ENCODE data around the gene ADAMTS9.
"Not testable (repeated sequence)": the region's sequence is repeated elsewhere in the genome, so short reads cannot be mapped to it uniquely, and the experiment has no call there.

ADAMTS9 gene

DNA sequence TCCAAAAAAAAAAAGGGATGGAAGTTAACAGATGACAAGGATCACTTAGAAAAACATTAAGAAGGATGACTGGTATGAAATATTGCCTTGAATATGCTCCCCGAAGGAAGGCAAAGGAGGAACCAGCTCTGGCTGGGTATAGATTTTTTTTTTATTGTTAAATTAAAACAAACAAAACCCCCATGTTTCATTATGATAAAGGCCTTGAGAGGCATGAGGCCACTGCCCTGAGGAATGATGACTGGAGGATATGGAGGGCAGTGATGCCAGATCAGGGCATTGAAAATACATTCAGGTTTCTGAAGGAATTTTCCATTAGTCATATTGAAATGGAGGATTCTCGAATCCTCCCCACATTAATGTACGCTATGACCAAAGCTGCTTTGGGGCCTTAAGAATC lies 120.9 kb downstream of the ADAMTS9 start:
- FAIRE-seq: no peak

DNA sequence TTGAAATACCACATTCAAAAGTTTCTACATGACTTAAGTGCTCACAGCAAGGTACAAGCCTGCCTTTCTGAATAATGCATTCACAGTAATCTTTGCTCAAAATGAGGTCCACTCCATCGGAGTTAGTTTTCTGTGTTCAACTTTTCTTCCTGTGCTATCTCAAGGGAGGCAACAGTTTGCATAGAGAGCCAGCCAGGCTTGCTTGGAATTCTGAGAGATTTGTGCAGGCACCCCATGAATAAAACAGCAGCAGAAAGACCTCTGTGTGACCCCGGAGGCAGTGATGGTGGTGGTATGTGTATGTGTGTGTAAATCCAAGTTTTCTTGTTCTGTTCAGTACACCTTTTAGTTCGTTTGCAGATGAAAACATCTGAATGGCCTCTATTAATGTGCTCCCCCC lies 124.0 kb downstream of the ADAMTS9 start:
- no peak for FAIRE-seq

DNA sequence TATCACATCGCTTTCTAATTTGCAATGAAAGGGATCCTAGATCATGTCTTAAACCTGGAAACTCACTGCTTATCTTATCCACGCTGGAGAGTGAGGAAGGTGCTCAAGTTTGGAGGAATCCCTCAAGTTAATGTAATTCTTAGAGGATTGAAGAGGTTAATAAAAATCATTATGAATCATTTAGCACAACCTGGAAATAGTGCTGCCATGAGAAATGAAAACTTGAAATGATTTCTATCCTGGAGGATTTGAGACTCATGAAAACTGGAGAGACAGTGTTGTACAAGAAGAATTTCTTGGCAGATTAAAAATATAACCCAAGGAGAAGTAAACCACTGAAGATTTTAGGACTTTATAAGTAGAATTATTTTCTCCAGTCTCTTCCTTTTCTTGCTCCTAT lies 125.9 kb downstream of the ADAMTS9 start:
- FAIRE-seq: no peak

DNA sequence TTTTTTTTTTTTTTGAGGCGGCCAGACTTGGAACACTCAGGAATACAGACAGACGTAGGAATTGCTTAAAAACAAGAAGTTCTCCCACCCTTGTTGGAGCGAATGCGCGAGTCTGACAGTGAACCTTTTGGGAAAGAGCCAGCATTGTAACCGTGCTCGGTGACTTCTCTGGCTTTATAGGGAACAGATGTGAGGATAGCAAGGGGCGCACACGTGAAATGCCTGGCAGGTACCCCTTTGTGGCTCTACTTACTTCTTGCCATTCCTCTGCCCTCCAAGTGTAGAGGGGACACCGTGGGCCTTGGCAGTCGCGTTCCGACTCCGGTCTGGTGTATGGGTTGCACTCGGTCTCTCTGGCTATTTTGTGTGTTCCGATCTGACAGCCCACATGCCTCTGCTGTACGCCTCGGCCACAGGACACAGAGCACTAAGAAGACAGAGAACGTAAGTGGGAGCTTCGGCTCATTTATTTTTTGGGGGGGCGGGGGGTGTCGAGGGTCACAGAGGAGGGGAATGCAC lies 126.4 kb downstream of the ADAMTS9 start:
- no peak for FAIRE-seq

DNA sequence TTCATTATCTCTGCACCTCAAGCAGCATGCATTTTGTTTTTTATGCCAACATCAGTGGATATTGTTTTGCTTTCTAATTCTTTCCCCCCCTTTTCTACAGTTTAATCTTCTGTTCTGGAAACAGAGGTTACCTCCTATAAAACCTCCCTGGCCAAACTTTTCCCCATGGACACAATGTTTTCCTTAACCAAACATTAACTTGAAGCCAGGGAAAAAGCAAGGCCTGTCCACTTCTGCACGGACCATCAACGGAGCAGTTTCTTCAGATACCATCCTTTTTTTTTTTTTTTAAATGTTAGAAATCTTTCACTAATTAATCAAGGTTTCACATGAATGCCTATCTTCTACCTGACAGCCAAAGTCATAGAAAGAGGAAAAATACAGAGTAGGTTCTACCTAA lies 127.0 kb downstream of the ADAMTS9 start:
- no peak for FAIRE-seq

DNA sequence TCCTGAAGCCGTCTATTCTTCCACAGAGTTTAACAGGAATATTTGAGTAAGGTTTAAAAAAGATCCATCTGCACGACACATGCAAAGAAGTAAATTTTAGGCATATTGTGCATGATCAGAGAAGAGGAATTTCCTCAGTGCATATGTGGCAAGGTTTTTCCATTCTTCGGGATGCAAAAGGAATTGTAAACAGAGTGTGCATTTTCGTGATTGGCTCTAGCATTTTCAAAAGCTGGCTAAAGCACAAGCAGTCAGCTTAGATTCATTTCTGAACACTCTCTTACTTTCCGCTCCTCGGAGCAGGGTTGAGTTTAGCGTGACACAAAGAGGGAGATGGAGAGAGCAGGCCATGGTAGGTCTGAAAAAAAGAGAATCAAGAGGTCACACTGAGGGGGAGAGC lies 128.2 kb downstream of the ADAMTS9 start:
- FAIRE-seq: no peak

DNA sequence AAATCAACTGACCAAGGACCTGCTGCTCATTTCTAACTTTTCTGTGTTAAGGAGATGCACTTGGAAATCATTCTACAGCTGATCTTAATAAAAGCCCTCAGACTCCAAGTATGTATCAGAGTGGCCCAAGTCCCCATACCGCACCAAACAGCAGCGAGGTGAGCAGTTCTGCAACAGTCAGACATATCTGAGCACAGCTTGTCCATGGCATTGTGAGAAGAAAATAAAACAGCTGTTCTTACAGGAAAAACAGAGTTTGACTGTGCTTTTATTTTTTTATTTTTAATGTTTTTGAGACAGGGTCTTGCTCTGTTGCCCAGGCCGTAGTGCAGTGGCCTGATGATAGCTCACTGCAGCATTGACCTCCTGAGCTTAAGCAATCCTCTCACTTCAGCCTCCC lies 131.8 kb downstream of the ADAMTS9 start:
- FAIRE-seq: no peak

DNA sequence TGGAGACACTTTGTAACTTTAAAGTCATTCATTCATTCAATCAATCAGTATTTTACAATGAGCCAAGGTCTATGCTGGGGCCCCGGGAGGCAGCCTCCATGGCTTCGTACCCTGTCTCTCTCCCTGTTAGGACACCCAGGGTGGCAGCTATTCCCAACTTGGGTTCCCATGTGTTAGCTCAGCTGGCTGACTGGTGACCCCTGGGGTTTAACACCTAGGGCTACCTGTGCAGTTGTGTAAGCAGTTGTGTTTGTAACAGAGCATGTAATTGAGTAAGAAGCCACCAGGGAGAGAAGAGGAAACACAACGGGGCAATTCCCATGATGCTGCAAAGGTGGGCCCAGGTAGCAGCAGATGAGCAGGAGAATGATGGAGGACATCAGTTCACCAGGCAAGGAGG lies 132.4 kb downstream of the ADAMTS9 start:
- FAIRE-seq: no peak

DNA sequence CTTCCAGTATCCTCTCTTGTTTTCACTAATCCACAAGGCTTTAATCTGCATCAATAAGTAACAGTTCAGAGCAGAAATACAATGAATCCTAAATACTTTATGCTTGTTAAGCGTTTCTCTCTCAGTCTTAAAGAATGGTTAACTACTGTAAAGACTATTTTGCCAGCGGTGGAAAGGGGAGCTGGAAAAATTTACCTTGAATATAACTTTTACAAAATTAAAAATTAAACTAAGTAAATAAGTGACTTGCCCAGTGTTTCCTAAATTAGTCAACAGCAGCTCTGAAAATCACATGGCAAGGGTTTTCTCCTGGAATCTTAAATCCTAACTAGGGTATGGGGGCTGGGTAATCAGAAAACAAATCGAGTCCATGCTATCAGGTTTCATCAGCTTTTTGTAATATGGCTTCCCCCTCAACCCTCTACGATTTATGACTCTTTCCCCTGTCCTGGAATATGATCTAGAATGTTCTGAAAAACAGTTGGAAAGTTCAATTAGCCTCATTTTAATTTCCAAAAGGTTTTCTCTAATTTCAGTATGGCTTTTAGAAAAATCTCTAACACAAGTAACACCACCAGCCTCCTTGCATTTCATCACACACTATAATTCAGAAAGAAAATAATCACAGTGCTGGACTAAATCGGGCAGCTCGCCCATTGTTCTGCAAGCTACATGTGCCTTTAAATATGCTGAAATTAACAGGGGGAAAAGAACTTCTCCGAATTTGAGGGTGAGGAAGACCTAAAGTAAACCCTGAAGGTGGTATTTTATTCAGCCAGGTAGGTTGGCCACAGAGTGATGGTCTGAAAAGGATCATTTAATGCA lies 133.5 kb downstream of the ADAMTS9 start:
- FAIRE-seq: no peak

DNA sequence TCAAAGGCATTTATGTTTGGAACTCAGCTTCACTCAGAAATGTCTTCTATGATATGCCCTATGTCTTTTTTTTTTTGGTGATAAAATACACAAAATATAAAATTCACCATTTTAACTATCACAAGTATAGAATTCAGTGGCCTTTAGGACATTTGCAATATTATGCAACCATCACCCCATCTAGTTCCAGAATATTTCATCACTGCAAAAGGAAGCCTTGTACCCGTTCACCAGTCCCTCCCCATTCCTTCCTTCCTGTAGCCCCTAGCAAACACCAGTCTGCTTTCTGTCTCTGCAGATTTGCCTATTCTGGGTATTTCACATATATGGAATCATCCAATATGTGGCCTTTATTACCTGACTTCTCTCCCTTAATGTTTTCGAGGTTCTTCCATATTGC lies 134.8 kb downstream of the ADAMTS9 start:
- FAIRE-seq: no peak

DNA sequence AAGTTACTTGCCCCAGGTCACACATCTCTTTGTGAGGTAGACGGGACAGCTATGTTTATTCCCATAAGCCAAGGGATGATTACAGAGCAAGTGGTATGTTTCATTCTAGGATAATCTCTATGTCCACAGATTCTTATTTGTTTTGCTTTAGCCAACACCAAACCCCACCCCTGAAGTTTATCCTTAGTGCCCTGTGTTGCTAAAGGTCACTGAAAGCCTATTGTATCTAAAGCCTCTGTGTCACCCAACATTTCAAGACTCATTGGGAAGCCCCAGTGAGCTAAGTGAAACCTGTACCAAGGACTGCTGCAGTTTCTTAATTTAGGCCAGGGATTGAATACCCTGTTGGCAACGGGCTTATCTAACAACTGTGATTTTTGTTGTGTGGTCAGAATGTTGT lies 135.6 kb downstream of the ADAMTS9 start:
- no peak for FAIRE-seq

DNA sequence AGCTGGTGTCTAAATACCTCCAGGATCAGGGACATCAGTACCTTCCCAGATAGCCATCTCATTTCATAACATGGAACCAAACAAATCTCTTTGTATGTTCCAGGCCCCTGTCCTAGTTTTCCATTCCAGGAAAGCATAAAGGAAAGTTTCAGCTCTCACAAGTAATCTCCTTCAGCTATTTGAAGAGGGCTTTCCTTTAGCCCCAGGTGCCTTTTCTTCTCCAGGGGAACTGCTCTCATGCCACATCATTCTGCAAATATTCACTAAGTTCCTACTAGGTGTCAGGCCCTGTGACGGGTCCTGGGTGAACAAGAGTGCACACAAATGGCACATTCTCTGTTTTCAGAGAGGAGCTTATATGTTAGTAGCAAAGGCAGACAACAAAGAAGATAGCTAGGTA lies 136.1 kb downstream of the ADAMTS9 start:
- no peak for FAIRE-seq

DNA sequence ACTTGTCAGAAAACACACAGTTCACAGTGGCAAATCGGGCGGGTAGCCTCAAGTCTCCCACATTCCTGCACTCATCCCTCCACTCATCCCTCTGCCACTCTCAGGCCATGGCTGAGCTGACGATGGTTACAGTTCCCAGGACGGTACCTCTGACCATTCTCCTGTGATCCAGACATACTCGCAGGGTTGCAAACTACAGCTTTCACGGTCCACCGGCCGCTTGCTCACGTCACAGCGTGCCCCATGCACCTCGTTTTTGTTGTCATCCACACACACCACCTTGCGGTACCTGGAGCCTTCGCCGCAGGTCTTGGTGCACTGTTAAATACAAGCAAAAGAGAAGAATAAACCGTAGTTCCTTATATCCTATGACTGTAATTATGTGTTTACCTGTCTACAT lies 137.1 kb downstream of the ADAMTS9 start:
- no peak for FAIRE-seq

DNA sequence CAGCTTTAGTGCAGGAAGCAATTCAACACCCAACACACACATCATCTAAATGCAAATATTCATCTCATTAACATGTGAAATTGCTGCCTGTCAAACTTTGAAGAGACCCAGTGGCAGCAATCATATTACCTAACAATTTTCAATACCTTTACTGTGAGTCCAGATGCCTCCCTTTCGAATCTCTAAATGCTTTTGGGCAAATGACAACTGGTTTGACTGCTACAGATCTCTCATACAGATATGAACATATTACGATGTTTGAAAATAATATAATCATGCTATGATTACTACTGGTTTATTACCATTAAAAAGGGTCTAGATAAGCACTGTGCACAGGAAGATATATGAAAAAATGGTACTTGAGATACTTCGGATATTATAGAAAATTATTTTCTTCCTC lies 137.9 kb downstream of the ADAMTS9 start:
- no peak for FAIRE-seq

DNA sequence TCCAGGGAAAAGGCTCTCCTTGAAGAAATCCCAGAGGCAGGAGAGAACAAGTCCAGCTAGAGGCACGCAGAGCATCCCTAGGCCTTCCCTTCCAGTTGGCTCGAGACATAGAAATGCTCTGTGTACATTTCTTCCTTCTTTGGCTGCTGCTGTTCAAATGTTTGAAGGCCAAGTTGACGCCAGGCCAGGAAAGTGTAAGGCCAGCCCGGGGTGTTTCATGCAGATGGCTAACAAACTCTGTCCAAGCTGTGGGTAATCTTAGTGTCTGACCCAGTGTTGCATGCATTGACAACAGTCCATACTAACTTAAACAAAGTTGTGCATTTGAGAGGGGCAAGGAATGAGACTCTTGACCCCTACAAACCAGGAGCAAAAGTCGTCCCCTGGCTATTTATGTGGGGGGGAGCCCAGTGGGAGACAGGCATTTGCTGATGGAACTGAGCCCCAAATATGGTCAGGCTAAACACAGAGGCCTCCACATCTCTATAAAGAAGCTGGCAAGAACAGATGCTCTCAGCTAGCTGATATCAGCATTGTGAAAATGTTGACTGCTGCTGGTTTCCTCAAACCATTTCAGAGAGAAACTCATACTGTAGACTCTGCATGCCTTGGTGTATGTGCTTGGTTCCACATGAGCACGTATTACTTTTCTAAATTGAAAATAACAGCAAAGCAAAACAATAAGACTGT lies 139.5 kb downstream of the ADAMTS9 start:
- FAIRE-seq: no peak

DNA sequence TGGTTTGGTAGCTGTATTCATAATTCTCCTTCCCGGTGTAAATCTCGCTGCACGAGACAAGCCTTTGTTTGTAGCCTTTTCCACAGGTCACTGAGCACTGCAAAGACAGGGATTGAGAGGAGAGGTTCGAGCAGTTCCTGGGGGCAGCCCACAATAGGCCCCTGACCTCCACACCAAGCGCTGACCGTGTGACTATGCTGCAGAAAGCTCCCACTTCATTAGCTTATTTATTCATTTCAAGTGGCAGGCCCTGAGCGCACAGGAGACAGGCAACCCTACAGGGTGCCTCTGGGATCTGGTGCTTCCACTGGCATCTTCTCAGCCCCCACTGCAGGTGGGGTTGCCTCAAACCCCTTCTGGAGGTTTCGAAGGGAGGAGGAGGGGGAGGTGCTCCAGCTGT lies 140.9 kb downstream of the ADAMTS9 start:
- no peak for FAIRE-seq

DNA sequence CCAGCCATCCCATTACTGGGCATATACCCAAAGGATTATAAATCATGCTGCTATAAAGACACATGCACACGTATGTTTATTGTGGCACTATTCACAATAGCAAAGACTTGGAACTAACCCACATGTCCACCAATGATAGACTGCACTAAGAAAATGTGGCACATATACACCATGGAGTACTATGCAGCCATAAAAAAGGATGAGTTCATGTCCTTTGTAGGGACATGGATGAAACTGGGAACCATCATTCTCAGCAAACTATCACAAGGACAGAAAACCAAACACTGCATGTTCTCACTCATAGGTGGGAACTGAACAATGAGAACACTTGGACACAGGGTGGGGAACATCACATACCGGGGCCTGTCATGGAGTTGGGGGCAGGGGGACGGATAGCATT lies 142.6 kb downstream of the ADAMTS9 start:
- FAIRE-seq: not testable (repeated sequence)

DNA sequence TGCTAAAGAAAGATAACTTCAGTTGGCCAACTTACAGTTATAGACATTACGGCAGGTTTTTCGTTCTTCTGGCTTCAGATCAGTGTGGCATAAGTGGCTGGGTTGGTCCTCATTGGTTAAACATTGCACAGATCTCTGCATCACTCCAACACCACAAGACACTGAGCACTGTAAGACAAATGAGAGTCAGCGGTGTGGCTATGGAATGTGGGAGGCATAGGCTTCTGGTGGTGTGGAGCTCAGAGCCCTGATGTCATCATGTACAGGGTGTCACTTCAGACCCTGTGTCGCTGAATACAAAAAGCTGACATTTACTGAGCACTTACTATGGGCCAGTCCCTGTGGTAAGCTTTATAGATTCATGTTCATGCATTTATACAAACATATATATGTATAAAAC lies 146.0 kb downstream of the ADAMTS9 start:
- FAIRE-seq: no peak

DNA sequence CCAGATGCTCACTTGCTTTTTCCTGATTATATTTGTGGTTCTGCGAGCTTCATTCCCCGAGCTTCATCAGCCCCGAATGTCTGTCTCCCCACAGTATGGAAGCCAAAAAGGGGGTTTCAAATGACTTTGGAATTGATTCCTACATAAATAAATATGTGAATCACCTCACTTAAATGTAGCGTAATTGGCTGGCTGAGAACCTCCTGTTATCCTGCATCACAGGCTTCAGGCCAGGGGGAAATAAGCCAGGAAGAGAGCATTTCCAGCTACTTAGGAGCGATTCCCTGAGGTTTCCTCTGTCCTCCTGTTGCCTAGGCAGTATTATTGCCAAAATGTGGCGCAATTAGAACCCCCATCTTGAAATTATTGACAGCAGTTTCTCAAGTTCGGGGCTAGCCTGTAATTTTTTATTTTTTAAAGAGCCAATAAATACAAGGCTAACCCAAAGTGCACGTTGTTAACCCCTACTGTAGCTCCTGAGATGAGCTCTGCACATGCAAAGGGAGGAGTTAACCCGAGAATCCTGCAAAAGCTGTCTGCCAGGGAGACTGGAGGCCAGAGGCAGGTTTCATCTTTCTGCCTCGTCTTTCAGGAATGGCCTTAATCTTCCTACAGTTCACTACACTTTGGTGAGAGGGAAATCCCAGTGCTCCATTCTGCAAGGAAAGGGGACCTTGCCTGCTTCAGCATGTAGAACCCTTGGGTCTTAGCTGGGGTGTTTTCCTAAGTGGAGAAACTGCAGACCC lies 148.2 kb downstream of the ADAMTS9 start:
- FAIRE-seq: no peak

DNA sequence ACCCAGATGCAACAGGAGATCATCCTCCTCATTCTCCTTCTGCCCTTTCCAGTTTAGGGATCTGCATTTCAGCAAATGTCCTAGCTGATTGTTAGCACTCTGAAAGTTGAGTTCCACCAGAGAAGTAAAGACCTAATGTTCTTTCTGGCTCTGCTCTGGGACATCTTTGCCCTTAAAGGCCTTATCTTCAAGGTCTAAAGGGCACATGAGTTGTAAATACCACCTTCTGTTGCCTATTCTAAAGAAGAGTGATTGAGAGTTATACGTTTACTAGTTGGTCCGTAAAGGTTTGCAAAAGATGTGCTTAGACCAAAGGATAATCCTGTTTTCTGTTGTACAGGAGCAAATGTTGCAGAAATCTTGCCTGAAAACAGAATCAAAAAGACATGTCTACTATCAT lies 151.6 kb downstream of the ADAMTS9 start:
- FAIRE-seq: no peak

DNA sequence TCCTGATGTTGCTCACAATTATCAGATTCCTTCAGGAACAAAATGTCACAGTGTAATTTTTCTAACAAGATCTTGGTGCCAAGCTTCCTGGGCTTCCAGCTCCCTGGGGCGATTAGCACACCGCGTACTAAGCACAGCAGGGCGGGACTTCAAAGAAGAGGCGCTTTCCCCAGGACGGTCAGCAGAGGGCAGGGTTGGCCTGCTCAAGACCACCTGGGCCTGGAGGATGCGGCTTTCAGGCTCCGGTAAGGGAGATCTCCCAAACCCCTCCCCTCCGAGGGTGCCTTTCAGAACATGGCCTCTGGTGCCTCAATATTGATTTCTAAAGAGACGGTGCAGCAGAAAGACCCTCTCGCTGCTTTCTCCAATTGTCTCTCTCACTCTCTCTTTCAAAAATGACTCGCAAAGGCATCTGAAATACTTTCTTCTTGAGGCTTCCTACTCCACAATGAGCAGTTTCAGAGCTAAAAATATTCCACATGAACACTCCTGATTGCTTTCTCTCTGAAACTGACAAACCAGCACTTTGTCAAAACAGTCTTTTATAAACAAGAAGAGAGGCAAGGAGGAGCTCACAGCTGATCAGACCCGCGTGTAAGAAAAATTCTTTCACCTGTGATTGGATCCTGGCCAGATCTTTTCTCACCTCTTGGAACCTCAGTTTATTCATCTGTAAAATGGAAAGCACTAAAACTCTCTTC lies 154.0 kb downstream of the ADAMTS9 start:
- FAIRE-seq: no peak

DNA sequence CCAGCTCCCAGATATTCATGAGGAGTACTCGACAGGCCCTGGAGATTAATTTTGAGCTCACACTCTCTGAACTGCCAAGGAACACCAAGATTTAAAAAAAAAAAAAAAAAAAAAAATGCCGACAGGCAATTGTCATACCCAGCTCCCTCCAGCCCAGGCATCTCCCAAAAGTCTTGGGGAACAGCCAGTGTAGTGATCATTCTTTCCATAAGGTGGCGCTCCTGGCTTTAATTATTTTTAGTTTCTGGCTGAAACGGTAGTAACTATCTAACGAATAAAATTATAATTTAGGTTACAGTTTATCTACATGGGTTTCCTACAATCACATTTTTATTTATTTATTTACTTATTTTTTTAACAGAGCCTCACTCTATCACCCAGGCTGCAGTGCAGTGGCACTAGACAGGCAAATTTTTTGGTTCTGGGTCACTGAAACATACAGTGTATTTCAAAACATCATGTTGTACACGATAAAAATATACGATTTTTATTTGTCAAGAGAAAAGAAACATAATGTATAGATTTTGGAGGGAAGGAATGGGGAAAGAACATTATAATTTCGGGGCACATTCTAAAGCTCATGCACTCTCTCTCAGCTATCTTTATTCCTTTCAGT lies 157.3 kb downstream of the ADAMTS9 start:
- FAIRE-seq: peak; percentile 87

DNA sequence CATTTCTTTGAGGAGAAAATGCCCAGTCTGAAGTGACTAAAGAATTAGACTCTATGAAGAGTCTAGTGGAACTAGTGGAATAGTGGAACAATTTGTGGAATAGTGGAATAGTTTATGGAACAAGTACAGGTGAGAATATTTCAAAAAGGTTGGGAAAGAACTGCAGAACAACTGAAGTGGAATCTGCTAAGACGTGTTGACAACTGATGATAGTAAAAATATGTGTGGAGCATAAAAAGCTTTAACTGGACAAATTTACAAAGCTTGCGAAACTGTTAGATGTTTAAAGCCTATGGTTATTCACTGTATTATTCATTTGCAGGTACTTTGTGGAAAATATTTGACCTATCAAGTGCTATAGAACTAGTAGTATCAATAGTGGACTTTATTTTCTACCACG lies 164.5 kb downstream of the ADAMTS9 start:
- FAIRE-seq: no peak
